ENCODE results near the gene ATP5IF1. TPM values are rescaled to one million over a fixed set of nuclear protein-coding genes. Genes with fewer than 3 reads are reported as not detected.

The ATP5IF1 gene
- total and polyA plus RNA-seq, 9 of the 15 experiments (the other 6 are each of a cell fraction or from before 2014, with no cell fraction given) = 292 to 1,422 (median 388) TPM

DNA sequence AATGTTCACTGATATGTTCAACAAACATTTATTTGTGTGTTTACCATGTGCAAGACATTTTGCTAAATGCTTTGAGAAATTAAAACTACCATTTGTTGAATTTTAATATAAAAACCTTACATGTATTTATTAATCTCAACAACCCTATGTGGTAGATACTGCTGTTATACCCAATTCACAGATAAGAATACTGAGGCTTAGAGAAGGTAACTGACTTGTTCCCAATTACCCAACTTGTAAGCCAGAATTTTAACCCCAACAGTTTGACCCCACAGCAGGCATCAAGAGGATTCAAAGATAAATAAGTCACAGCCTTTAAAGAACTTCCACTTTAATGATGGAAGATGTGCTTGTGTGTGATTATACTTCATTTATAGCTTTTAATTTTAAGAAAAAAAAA lies 6.8 kb upstream of the ATP5IF1 start (continued):
- TF ChIP-seq, protein P1, sequence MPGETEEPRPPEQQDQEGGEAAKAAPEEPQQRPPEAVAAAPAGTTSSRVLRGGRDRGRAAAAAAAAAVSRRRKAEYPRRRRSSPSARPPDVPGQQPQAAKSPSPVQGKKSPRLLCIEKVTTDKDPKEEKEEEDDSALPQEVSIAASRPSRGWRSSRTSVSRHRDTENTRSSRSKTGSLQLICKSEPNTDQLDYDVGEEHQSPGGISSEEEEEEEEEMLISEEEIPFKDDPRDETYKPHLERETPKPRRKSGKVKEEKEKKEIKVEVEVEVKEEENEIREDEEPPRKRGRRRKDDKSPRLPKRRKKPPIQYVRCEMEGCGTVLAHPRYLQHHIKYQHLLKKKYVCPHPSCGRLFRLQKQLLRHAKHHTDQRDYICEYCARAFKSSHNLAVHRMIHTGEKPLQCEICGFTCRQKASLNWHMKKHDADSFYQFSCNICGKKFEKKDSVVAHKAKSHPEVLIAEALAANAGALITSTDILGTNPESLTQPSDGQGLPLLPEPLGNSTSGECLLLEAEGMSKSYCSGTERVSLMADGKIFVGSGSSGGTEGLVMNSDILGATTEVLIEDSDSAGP (CRISPR knock-in tag; IDR thresholded peaks at IDR 0.05) = no peak
- TF ChIP-seq CBFA2T2 (conservative IDR thresholded peaks at IDR 0.05) (no peak), ZBTB1 (CRISPR knock-in tag; IDR thresholded peaks at IDR 0.05; ENCODE audit: borderline replicate concordance, low read depth) (no peak), STAT5A (IDR thresholded peaks at IDR 0.05; ENCODE audit: borderline replicate concordance, low read length) (no peak), HDAC1 (IDR thresholded peaks at IDR 0.05) (no peak), BRCA1 (IDR thresholded peaks at IDR 0.05) (no peak), BRCA1 (CRISPR knock-in tag; IDR thresholded peaks at IDR 0.05) (no peak), BRD9 (IDR thresholded peaks at IDR 0.05; ENCODE audit: low read depth, partially characterized antibody) (no peak), RBM39 (optimal IDR thresholded peaks at IDR 0.05; ENCODE audit: low read depth, low read length) (no peak), RCOR1 (IDR thresholded peaks at IDR 0.05; ENCODE audit: borderline replicate concordance in 1 of 2, low read depth in 2 of 2, low read length in 2 of 2) (0 out of 4 replicates have a peak, but pooled peaks of 1 of the 2 experiments have one; percentile 20), MCM2 (IDR thresholded peaks at IDR 0.05; ENCODE audit: low read depth) (no peak), CHD2 (IDR thresholded peaks at IDR 0.05; ENCODE audit: low read depth, low read length) (no peak), RBM25 (IDR thresholded peaks at IDR 0.05; ENCODE audit: low read depth, low read length, severe bottlenecking) (peak; percentile 92)
- TF ChIP-seq, protein P2, sequence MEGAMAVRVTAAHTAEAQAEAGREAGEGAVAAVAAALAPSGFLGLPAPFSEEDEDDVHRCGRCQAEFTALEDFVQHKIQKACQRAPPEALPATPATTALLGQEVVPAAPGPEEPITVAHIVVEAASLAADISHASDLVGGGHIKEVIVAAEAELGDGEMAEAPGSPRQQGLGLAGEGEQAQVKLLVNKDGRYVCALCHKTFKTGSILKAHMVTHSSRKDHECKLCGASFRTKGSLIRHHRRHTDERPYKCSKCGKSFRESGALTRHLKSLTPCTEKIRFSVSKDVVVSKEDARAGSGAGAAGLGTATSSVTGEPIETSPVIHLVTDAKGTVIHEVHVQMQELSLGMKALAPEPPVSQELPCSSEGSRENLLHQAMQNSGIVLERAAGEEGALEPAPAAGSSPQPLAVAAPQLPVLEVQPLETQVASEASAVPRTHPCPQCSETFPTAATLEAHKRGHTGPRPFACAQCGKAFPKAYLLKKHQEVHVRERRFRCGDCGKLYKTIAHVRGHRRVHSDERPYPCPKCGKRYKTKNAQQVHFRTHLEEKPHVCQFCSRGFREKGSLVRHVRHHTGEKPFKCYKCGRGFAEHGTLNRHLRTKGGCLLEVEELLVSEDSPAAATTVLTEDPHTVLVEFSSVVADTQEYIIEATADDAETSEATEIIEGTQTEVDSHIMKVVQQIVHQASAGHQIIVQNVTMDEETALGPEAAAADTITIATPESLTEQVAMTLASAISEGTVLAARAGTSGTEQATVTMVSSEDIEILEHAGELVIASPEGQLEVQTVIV (CRISPR knock-in tag; IDR thresholded peaks at IDR 0.05; ENCODE audit: borderline replicate concordance) = no peak
- TF ChIP-seq, protein P3, sequence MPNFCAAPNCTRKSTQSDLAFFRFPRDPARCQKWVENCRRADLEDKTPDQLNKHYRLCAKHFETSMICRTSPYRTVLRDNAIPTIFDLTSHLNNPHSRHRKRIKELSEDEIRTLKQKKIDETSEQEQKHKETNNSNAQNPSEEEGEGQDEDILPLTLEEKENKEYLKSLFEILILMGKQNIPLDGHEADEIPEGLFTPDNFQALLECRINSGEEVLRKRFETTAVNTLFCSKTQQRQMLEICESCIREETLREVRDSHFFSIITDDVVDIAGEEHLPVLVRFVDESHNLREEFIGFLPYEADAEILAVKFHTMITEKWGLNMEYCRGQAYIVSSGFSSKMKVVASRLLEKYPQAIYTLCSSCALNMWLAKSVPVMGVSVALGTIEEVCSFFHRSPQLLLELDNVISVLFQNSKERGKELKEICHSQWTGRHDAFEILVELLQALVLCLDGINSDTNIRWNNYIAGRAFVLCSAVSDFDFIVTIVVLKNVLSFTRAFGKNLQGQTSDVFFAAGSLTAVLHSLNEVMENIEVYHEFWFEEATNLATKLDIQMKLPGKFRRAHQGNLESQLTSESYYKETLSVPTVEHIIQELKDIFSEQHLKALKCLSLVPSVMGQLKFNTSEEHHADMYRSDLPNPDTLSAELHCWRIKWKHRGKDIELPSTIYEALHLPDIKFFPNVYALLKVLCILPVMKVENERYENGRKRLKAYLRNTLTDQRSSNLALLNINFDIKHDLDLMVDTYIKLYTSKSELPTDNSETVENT (CRISPR knock-in tag; IDR thresholded peaks at IDR 0.05) = no peak
- TF ChIP-seq, protein P4, sequence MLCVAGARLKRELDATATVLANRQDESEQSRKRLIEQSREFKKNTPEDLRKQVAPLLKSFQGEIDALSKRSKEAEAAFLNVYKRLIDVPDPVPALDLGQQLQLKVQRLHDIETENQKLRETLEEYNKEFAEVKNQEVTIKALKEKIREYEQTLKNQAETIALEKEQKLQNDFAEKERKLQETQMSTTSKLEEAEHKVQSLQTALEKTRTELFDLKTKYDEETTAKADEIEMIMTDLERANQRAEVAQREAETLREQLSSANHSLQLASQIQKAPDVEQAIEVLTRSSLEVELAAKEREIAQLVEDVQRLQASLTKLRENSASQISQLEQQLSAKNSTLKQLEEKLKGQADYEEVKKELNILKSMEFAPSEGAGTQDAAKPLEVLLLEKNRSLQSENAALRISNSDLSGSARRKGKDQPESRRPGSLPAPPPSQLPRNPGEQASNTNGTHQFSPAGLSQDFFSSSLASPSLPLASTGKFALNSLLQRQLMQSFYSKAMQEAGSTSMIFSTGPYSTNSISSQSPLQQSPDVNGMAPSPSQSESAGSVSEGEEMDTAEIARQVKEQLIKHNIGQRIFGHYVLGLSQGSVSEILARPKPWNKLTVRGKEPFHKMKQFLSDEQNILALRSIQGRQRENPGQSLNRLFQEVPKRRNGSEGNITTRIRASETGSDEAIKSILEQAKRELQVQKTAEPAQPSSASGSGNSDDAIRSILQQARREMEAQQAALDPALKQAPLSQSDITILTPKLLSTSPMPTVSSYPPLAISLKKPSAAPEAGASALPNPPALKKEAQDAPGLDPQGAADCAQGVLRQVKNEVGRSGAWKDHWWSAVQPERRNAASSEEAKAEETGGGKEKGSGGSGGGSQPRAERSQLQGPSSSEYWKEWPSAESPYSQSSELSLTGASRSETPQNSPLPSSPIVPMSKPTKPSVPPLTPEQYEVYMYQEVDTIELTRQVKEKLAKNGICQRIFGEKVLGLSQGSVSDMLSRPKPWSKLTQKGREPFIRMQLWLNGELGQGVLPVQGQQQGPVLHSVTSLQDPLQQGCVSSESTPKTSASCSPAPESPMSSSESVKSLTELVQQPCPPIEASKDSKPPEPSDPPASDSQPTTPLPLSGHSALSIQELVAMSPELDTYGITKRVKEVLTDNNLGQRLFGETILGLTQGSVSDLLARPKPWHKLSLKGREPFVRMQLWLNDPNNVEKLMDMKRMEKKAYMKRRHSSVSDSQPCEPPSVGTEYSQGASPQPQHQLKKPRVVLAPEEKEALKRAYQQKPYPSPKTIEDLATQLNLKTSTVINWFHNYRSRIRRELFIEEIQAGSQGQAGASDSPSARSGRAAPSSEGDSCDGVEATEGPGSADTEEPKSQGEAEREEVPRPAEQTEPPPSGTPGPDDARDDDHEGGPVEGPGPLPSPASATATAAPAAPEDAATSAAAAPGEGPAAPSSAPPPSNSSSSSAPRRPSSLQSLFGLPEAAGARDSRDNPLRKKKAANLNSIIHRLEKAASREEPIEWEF (CRISPR knock-in tag; IDR thresholded peaks at IDR 0.05) = no peak

All from K562 (cell line).